PC-9 (cell line): ENCODE results near the gene DSTN. TPM values are rescaled to one million over a fixed set of nuclear protein-coding genes. Genes with fewer than 3 reads are reported as not detected.
A peak's percentile ranks its signal among the peaks of the same experiment; 100 is the strongest.

Source experiments
- BruUV-seq: library from RNA; stranded (reverse); fragments of 400-500 nt; replicated peaks from 2 replicates; lab custom pipeline; 2021; lab: Mats Ljungman, UMichigan
- CTCF ChIA-PET: fragments of 300-600 bp; sonication (Branson Sonifier 250); formaldehyde crosslinking; loops from one replicate; lab custom pipeline; 2022; ENCODE audit warnings: antibody characterized with exemption; lab: Charles Lee
- POLR2A ChIA-PET: fragments of 300-600 bp; sonication (Branson Sonifier 250); formaldehyde crosslinking; loops from one replicate; lab custom pipeline; 2022; ENCODE audit warnings: antibody characterized with exemption; ENCODE audit not compliant: unreplicated experiment; lab: Charles Lee
- DNase-seq, 2 experiments: peaks; one replicate each; pipeline versions ENCODE4 v3.0.0 to v3.0.0-alpha.2; 2015 to 2022; ENCODE audit warnings: mixed read lengths in 1 of 2
- H2AFZ ChIP-seq: fragments of 200-600 bp; sonication (generic); 2 replicates; pipeline ENCODE4 v1.8.1; 2017; ENCODE audit warnings: antibody characterized with exemption
- H3F3A ChIP-seq: fragments of 200-600 bp; sonication (generic); 2 replicates; pipeline ENCODE4 v1.8.1; 2017; ENCODE audit warnings: antibody characterized with exemption, mild to moderate bottlenecking, low read depth; ENCODE audit not compliant: insufficient read depth
- H3K27ac ChIP-seq: fragments of 200-600 bp; sonication (generic); 2 replicates; pipeline ENCODE4 v1.6.1; 2016; ENCODE audit warnings: mixed run types
- H3K27me3 ChIP-seq: fragments of 200-600 bp; sonication (generic); 2 replicates; pipeline ENCODE4 v1.6.1; 2016; ENCODE audit warnings: low read depth, mixed run types; ENCODE audit not compliant: insufficient read depth
- H3K36me3 ChIP-seq: fragments of 200-600 bp; sonication (generic); 2 replicates; pipeline ENCODE4 v1.6.1; 2016; ENCODE audit warnings: low read depth, mixed run types
- H3K4me1 ChIP-seq: fragments of 200-600 bp; sonication (generic); replicated peaks from 2 replicates; pipeline ENCODE4 v1.6.1; 2016; ENCODE audit warnings: mixed run types; ENCODE audit not compliant: insufficient read depth
- H3K4me2 ChIP-seq: fragments of 200-600 bp; sonication (generic); 2 replicates; pipeline ENCODE4 v1.6.1; 2017; ENCODE audit warnings: mixed run types
- H3K4me3 ChIP-seq: fragments of 200-600 bp; sonication (generic); 2 replicates; pipeline ENCODE4 v1.6.1; 2016; ENCODE audit warnings: mixed run types
- H3K79me2 ChIP-seq: fragments of 200-600 bp; sonication (generic); 2 replicates; pipeline ENCODE4 v1.6.1; 2017; ENCODE audit warnings: low read depth, mixed run types
- H3K9me2 ChIP-seq: fragments of 200-600 bp; sonication (generic); 2 replicates; pipeline ENCODE4 v1.8.1; 2017; ENCODE audit warnings: mild to moderate bottlenecking; ENCODE audit not compliant: insufficient read depth
- H3K9me3 ChIP-seq: fragments of 200-600 bp; sonication (generic); 2 replicates; pipeline ENCODE4 v1.8.1; 2016; ENCODE audit warnings: low read depth; ENCODE audit not compliant: insufficient read depth
- H4K20me1 ChIP-seq: fragments of 200-600 bp; sonication (generic); 2 replicates; pipeline ENCODE4 v1.8.1; 2017; ENCODE audit not compliant: insufficient read depth
- CTCF ChIP-seq: fragments of 200-600 bp; sonication (generic); conservative IDR thresholded peaks from 2 replicates; pipeline ENCODE4 v1.6.1; 2017; ENCODE audit warnings: mixed run types, antibody characterized with exemption, mild to moderate bottlenecking, moderate library complexity
- EZH2 ChIP-seq: fragments of 200-600 bp; sonication (generic); IDR thresholded peaks from 2 replicates; pipeline ENCODE4 v1.8.0; 2017; ENCODE audit warnings: antibody characterized with exemption, low read depth
- intact Hi-C: fragments of 100-400 bp; cut with micrococcal nuclease; formaldehyde crosslinking; loops from one replicate; pipeline ENCODE4 v1.10.0; 2022; ENCODE audit not compliant: unreplicated experiment
- total RNA-seq: library from RNA; stranded (reverse); gene quantifications from 2 replicates; pipeline ENCODE4 v1.2.3, GENCODE V29; 2021

DSTN gene
- total RNA-seq, 1 experiment from 2014 or later: 366 TPM

- Histone ChIP-seq H3K27ac (no peak overlapping the region), H3K36me3 (peaks cover 9% of the 10 kb centered on the region; the same call in 1 of the 2 replicates), H3K4me1 (no peaks in the 10 kb centered on the region), H3K4me2 (no peak overlapping the region), H2AFZ (no peak overlapping the region), H3K4me3 (no peak overlapping the region), H4K20me1 (peaks cover 9% of the 10 kb centered on the region), H3K27me3 (no peaks in the 10 kb centered on the region), H3F3A (peaks cover 20% of the 10 kb centered on the region; the same call in 1 of the 2 replicates), H3K9me3 (no peaks in the 10 kb centered on the region), H3K79me2 (peaks cover 14% of the 10 kb centered on the region), H3K9me2 (no peaks in the 10 kb centered on the region)
- no TSS peak for BruUV-seq
- intact Hi-C loops: no loop called here
- POLR2A ChIA-PET: no interaction called here
- DNase-seq: no peak
- CTCF ChIA-PET: interaction anchor here (0.6 kb wide), 1 partner anchor 365 kb away, joined by 5 read pairs; no protein-coding TSS in a partner anchor
- TF ChIP-seq CTCF (no peak), EZH2 (no peak)
Observed at GRCh38 chr20:17612287-17612991, 42.6 kb downstream of the DSTN start.

GRCh38 chr20:17612992-17613327 lies 43.1 kb downstream of the DSTN start:
- no peak for DNase-seq
- Histone ChIP-seq H3K27ac (no peak overlapping the region), H4K20me1 (peaks cover 3% of the 10 kb centered on the region), H3K9me3 (no peaks in the 10 kb centered on the region), H3K79me2 (peaks cover 10% of the 10 kb centered on the region), H3K27me3 (no peaks in the 10 kb centered on the region), H3K9me2 (no peaks in the 10 kb centered on the region), H2AFZ (no peak overlapping the region), H3K4me1 (no peaks in the 10 kb centered on the region), H3K4me2 (no peak overlapping the region), H3F3A (peaks cover 16% of the 10 kb centered on the region; the same call in 1 of the 2 replicates), H3K36me3 (peaks cover 4% of the 10 kb centered on the region; the same call in 1 of the 2 replicates), H3K4me3 (no peak overlapping the region)
- POLR2A ChIA-PET: interaction anchor here (0.6 kb wide), 1 partner anchor 41 kb away, joined by 4 read pairs; no protein-coding TSS in a partner anchor
- intact Hi-C loops: no loop called here
- no peak for TF ChIP-seq CTCF
- no peak for TF ChIP-seq EZH2
- CTCF ChIA-PET: interaction anchor here (0.6 kb wide), 1 partner anchor 365 kb away, joined by 5 read pairs; no protein-coding TSS in a partner anchor
- no TSS peak for BruUV-seq

DNA sequence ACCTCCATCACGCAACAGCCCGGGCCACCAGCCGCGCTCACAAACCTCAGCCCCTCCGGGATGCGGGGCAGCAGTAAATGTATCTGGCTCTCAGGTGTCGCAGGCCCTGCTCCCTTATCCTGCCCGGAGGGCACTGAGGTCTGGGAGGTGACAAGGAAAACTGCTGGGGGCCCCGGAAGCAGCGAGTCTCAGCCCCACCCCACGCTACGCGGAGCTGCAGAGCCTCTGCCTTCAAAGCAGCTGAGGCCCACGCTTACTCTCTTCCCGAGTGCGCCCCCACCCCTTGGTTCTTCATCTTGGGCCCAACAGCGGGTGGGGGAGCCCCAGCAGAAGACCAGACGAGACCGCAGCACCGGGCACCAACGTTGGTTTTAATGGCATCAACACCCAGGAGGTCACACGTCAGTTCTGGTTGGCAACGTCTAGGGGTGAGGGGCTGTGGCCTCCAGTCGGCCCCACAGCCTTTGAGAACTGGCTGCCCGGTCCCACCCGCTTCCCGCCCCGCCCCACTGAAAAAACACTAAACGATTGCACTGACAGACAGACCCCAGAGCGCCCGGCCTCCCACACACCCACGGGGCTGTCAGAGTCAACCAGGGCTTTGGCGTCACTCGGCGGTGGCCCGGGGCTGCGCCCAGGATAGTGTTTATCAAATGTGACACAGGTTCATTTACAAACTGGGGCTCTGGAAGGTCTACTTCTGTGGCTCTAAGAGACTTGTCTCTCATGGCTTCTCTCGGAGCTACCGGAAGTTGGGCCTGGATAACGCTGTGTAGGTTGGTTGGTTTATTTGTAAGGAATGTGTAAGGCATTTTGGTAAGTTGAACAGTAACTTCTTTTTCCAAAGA lies 43.7 kb downstream of the DSTN start:
- H3K4me3 ChIP-seq: no peak overlapping the region
- peaks cover 14% of the 10 kb centered on the region; the same call in 1 of the 2 replicates for H3F3A ChIP-seq
- no peak overlapping the region for H3K4me2 ChIP-seq
- no peaks in the 10 kb centered on the region for H3K36me3 ChIP-seq
- H4K20me1 ChIP-seq: peaks cover 3% of the 10 kb centered on the region
- ChIA-PET POLR2A (interaction anchor here (0.5 to 0.6 kb wide), 3 partner anchors 10 to 357 kb away, joined by 3 to 5 read pairs (median 4); no protein-coding TSS in a partner anchor), CTCF (interaction anchor here (0.6 kb wide), 1 partner anchor 364 kb away, joined by 5 read pairs; no protein-coding TSS in a partner anchor)
- BruUV-seq: TSS peak; percentile 43
- no peaks in the 10 kb centered on the region for H3K9me3 ChIP-seq
- H3K9me2 ChIP-seq: no peaks in the 10 kb centered on the region
- no peak for DNase-seq
- H3K4me1 ChIP-seq: no peaks in the 10 kb centered on the region
- no peak overlapping the region for H2AFZ ChIP-seq
- H3K27me3 ChIP-seq: no peaks in the 10 kb centered on the region
- H3K79me2 ChIP-seq: peaks cover 6% of the 10 kb centered on the region; the same call in 1 of the 2 replicates
- TF ChIP-seq CTCF (no peak), EZH2 (no peak)
- intact Hi-C loops: no loop called here
- H3K27ac ChIP-seq: no peak overlapping the region
